Dermis blood vessel endothelial cell (primary cell): ENCODE results near the gene HLA-DRB5. TPM values are rescaled to one million over a fixed set of nuclear protein-coding genes. Genes with fewer than 3 reads are reported as not detected.
"Not testable (repeated sequence)": the region's sequence is repeated elsewhere in the genome, so short reads cannot be mapped to it uniquely, and the experiment has no call there.

ENCODE experiments used
- DNase-seq: peaks from one replicate; pipeline ENCODE4 v3.0.0; 2010
- total RNA-seq: library from RNA; depleted of rRNA; stranded (reverse); fragments of >200 nt; gene quantifications from 2 replicates; pipeline ENCODE4 v1.2.3, GENCODE V29; 2014

The HLA-DRB5 gene
- total RNA-seq, 1 donor from 2014 or later, result not detected

GRCh38 chr6:32501016-32501415 lies 29.1 kb downstream of the HLA-DRB5 start:
- DNase-seq, result no peak

DNA sequence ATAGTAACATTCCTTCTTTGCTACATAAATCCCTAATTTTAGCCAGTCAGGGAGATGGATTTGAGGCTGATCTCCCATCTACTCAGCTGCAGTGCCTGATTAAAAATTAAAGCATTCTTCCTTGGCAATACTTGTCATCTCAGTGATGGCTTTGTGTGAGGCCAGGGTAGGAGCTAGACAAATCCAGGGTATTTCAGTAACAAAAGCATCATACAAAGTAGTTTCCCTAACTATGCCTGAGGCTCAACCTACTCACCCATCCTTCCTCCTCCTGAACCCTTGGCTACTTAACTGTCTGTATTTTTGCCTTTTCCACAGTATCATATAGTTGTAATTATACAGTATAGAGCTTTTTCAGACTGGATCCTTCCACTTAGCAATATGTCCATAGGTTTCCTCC lies 37.7 kb downstream of the HLA-DRB5 start:
- no peak for DNase-seq

DNA sequence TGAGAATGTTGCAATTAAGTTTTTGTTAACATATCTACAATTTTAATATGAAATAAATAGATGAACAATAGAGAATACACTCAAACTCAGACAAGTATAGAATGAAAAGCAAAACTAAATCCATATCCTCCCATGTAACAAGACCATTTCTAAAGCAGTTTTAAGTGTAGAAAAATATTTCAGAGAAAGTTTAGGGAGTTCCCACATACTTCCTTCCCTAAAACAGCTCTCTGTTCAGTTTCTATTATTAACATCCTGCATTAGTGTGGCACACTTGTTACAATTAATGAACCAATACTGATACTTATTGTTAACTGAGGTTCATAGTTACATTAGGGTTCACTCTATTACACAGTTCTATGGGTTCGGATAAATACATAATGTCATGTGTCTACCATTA lies 38.4 kb downstream of the HLA-DRB5 start:
- no peak for DNase-seq

- DNase-seq, result no peak
These were observed 42.0 kb downstream of the HLA-DRB5 start for GRCh38 chr6:32488083-32488482.

GRCh38 chr6:32484614-32484998 lies 45.5 kb downstream of the HLA-DRB5 start:
- no peak for DNase-seq

GRCh38 chr6:32483968-32484613 lies 46.0 kb downstream of the HLA-DRB5 start:
- no peak for DNase-seq

DNA sequence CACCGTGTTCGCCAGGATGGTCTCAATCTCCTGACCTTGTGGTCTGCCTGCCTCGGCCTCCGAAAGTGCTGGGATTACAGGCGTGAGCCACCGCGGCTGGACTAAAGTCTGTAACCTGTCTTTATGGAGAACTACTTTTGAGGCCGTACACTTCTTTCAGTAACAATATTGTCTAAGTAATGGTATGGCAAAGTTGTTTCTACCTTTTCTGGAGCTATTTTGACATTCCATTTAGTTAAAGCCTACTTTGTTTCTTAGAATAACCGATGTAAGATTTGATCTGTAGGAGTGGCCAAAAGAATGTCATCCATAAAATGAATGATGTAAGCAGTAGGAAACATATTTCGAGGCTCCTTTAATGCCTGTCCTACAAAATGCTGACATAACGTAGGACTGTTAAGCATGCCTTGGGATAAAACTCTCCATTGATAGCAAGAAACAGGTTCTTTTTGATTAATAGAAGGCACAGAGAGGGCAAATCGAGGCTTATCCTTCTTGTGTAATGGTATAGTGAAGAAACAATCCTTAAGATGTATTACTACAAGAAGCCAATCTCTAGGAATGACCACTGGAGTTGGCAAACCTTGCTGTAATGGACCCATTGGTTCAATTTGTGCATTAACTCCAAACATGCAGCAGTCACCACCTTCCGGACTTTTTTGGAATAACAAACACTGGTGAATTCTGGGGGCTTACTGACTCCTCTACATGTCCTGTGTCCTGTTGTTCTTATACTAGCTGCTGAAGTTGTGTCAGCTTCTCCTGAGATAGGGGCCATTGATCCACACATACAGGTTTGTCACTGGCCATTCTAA lies 54.5 kb downstream of the HLA-DRB5 start:
- DNase-seq, result no peak

DNA sequence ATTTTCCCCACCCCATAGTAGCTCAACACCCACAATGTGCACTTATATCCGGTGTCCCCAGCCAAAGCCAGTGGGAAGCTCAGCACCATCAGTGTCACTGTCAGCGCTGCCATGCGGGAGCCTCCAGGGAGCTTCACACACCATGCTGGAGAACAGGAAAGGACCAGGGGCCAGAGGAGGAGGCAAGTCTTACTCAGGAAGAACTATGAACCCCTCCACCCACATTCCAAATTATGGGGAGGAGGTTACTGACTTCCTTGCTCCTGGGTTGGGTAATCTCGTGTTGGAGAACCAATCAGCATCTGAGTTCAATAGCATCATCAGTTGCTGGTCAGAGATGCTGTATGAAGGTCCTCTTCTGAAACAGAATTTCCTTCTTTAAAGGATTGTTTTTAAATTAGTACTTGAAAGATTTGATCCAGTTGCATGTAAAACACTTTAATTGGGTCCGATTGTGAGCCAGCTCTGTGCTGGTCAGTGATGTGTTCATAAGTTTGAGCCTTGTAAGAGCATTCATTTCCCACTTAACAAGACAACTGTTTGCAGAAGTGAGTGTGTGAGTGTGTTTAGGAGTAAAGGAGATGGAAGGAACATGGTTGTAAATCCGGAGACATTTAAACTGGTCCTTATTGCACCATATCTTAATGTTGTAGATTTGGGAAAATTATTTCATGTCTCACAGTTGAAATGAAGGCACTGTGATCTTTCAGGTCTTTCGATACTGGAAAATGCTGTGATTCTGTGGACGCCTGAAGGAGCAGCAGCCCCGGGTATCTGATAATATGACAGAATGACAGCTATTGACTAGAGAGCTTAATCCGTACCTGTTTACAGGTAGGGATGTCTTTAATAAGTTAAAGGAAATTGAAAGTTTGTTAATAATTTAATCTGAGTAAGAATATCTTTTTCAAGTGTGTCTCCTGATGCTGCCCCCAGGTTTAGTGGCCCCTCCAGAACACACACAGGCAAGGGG lies 56.4 kb downstream of the HLA-DRB5 start:
- not testable (repeated sequence) for DNase-seq

- no peak for DNase-seq
These were observed 57.2 kb downstream of the HLA-DRB5 start for GRCh38 chr6:32472781-32473375.

DNA sequence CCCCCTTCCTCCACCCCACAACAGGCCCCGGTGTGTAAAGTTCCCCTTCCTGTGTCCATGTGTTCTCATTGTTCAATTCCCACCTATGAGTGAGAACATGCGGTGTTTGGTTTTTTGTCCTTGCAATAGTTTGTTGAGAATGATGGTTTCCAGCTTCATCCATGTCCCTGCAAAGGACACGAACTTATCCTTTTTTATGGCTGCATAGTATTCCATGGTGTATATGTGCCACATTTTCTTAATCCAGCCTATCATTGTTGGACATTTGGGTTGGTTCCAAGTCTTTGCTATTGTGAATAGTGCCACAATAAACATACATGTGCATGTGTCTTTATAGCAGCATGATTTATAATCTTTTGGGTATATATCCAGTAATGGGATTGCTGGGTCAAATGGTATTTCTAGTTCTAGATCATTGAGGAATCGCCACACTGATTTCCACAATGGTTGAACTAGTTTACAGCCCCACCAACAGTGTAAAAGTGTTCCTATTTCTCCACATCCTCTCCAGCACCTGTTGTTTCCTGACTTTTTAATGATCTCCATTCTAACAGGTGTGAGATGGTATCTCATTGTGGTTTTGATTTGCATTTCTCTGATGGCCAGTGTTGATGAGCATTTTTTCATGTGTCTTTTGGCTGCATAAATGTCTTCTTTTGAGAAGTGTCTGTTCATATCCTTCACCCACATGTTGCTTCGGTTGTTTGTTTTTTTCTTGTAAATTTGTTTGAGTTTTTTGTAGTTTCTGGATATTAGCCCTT lies 62.2 kb downstream of the HLA-DRB5 start:
- DNase-seq, result not testable (repeated sequence)

Other genes starting within 250 kb of the HLA-DRB5 start
- not detected in 2 replicates for gene TSBP1, start 158.4 kb downstream of the HLA-DRB5 start, total RNA-seq
- not detected in 2 replicates for gene BTNL2, start 123.1 kb downstream of the HLA-DRB5 start, total RNA-seq
- gene HLA-DRA, start 90.4 kb downstream of the HLA-DRB5 start, total RNA-seq, result 0.09 TPM in 1 of 2 replicates, not detected in the other
- 0.17 TPM in 1 of 2 replicates, not detected in the other for gene HLA-DRB1, start 59.6 kb upstream of the HLA-DRB5 start, total RNA-seq
- gene HLA-DQA1, start 107.1 kb upstream of the HLA-DRB5 start, total RNA-seq, result not detected in 2 replicates
- not detected in 2 replicates for gene HLA-DQB1, start 136.4 kb upstream of the HLA-DRB5 start, total RNA-seq
- gene HLA-DQA2, start 211.1 kb upstream of the HLA-DRB5 start, total RNA-seq, result not detected in 2 replicates
- gene HLA-DQB2, start 233.2 kb upstream of the HLA-DRB5 start, total RNA-seq, result not detected in 2 replicates